GM23248 (cell line): ENCODE measurements around the gene KLK2. TPM values are rescaled to one million over a fixed set of nuclear protein-coding genes. Genes with fewer than 3 reads are reported as not detected.

ENCODE experiments used
- DNase-seq: peaks from one replicate; pipeline ENCODE4 v3.0.0-alpha.2; 2015
- H2AFZ ChIP-seq: fragments of 200-600 bp; sonication (generic); 2 replicates; pipeline ENCODE4 v1.6.1; 2016; ENCODE audit warnings: antibody characterized with exemption
- H3F3A ChIP-seq: fragments of 200-600 bp; sonication (generic); 2 replicates; pipeline ENCODE4 v1.6.1; 2016; ENCODE audit warnings: mild to moderate bottlenecking, antibody characterized with exemption, mixed run types; ENCODE audit not compliant: insufficient read depth
- H3K27ac ChIP-seq: fragments of 200-600 bp; sonication (generic); 2 replicates; pipeline ENCODE4 v1.5.1; 2016; ENCODE audit warnings: mild to moderate bottlenecking
- H3K27me3 ChIP-seq: fragments of 200-600 bp; sonication (generic); replicated peaks from 2 replicates; pipeline ENCODE4 v1.6.1; 2016; ENCODE audit warnings: mild to moderate bottlenecking; ENCODE audit not compliant: insufficient read depth
- H3K36me3 ChIP-seq: fragments of 200-600 bp; sonication (generic); 2 replicates; pipeline ENCODE4 v1.6.1; 2016; ENCODE audit warnings: low read depth, mild to moderate bottlenecking
- H3K4me1 ChIP-seq: fragments of 200-600 bp; sonication (generic); 2 replicates; pipeline ENCODE4 v1.6.1; 2016; ENCODE audit warnings: mild to moderate bottlenecking; ENCODE audit not compliant: insufficient read depth
- H3K4me2 ChIP-seq: fragments of 200-600 bp; sonication (generic); one replicate; pipeline ENCODE4 v1.6.1; 2016; ENCODE audit warnings: mild to moderate bottlenecking; ENCODE audit not compliant: unreplicated experiment
- H3K4me3 ChIP-seq: fragments of 200-600 bp; sonication (generic); 2 replicates; pipeline ENCODE4 v1.5.1; 2016; ENCODE audit warnings: mild to moderate bottlenecking
- H3K79me2 ChIP-seq: fragments of 200-600 bp; sonication (generic); 2 replicates; pipeline ENCODE4 v1.6.1; 2016; ENCODE audit warnings: mild to moderate bottlenecking; ENCODE audit not compliant: insufficient read depth
- H3K9ac ChIP-seq: fragments of 200-600 bp; sonication (generic); 2 replicates; pipeline ENCODE4 v1.6.1; 2016; ENCODE audit warnings: mild to moderate bottlenecking
- H3K9me2 ChIP-seq: fragments of 200-600 bp; sonication (generic); 2 replicates; pipeline ENCODE4 v1.6.1; 2016; ENCODE audit warnings: mixed run types, mild to moderate bottlenecking, moderate library complexity; ENCODE audit not compliant: insufficient read depth
- H3K9me3 ChIP-seq: fragments of 200-600 bp; sonication (generic); one replicate; pipeline ENCODE4 v1.6.1; 2017; ENCODE audit warnings: low read depth
- H4K20me1 ChIP-seq: fragments of 200-600 bp; sonication (generic); 2 replicates; pipeline ENCODE4 v1.6.0; 2016; ENCODE audit not compliant: insufficient read depth
- EZH2 ChIP-seq: fragments of 200-600 bp; sonication (generic); IDR thresholded peaks from 2 replicates; pipeline ENCODE4 v1.6.1; 2018; ENCODE audit warnings: antibody characterized with exemption, mild to moderate bottlenecking; ENCODE audit not compliant: insufficient read depth, poor library complexity, severe bottlenecking
- EZH2phosphoT487 ChIP-seq: fragments of 200-600 bp; sonication (generic); IDR thresholded peaks from 2 replicates; pipeline ENCODE4 v1.6.1; 2018; ENCODE audit warnings: antibody characterized with exemption, moderate library complexity, mild to moderate bottlenecking, low read depth; ENCODE audit not compliant: insufficient read depth
- WGBS, 2 experiments: methylation state at CpG; one replicate each; pipeline ENCODE4 v1.1.6; 2015 to 2017; ENCODE audit warnings: low lambda C conversion rate in 2 of 2, low coverage in 1 of 2; ENCODE audit errors: missing lambda C conversion rate in 2 of 2; 5-methylcytosine and 5-hydroxymethylcytosine counted together
- in situ Hi-C: fragments of 300-500 bp; cut with MboI; formaldehyde crosslinking; loops from 2 replicates; pipeline ENCODE4 v1.15.0; 2020
- polyA plus RNA-seq: library from polyadenylated mRNA; unstranded; fragments of >200 nt; fragmentation: Nextera tagmentation; extraction: Ambion mirVana; gene quantifications from 2 replicates; pipeline ENCODE4 v1.2.1, GENCODE V29; 2016
- total RNA-seq: library from RNA; depleted of rRNA; stranded (reverse); fragments of >200 nt; shearing (Covaris generic); gene quantifications from 2 replicates; pipeline ENCODE4 v1.2.3, GENCODE V29; 2014

The KLK2 gene
- total and polyA plus RNA-seq, 2 experiments from 2014 or later = not detected

- Histone ChIP-seq H3K9me3 (no peaks in the 10 kb centered on the region), H3F3A (no peaks in the 10 kb centered on the region), H2AFZ (no peak overlapping the region), H3K4me1 (no peaks in the 10 kb centered on the region), H4K20me1 (no peaks in the 10 kb centered on the region), H3K4me3 (no peak overlapping the region), H3K4me2 (no peak overlapping the region), H3K9me2 (no peaks in the 10 kb centered on the region), H3K36me3 (no peaks in the 10 kb centered on the region), H3K27me3 (no peaks in the 10 kb centered on the region), H3K9ac (no peak overlapping the region), H3K27ac (no peak overlapping the region), H3K79me2 (no peaks in the 10 kb centered on the region)
- WGBS, 2 experiments = 39 to 44% methylated on average over 6 of the region's 6 CpGs
- in situ Hi-C loops = no loop called here
- TF ChIP-seq EZH2 (no peak), EZH2phosphoT487 (no peak)
- peak; percentile 67 for DNase-seq
Observed at GRCh38 chr19:50896591-50897190, 23.5 kb downstream of the KLK2 start.

- H3K27me3 ChIP-seq = no peaks in the 10 kb centered on the region; the same call in 1 of the 2 replicates
- no peaks in the 10 kb centered on the region for H3F3A ChIP-seq
- H4K20me1 ChIP-seq = no peaks in the 10 kb centered on the region
- H3K9me2 ChIP-seq = no peaks in the 10 kb centered on the region
- in situ Hi-C loops = no loop called here
- H3K27ac ChIP-seq = no peak overlapping the region
- H2AFZ ChIP-seq = no peak overlapping the region
- no peaks in the 10 kb centered on the region for H3K36me3 ChIP-seq
- no peaks in the 10 kb centered on the region for H3K9me3 ChIP-seq
- H3K9ac ChIP-seq = no peak overlapping the region
- TF ChIP-seq EZH2 = no peak
- TF ChIP-seq EZH2phosphoT487 = no peak
- no peak overlapping the region for H3K4me3 ChIP-seq
- H3K4me2 ChIP-seq = no peak overlapping the region
- no peak for DNase-seq
- H3K4me1 ChIP-seq = no peaks in the 10 kb centered on the region
- 37 to 63% methylated on average over 3 of the region's 3 CpGs for WGBS, 2 experiments
- no peaks in the 10 kb centered on the region for H3K79me2 ChIP-seq
Observed at GRCh38 chr19:50897191-50897607, 24.0 kb downstream of the KLK2 start.

GRCh38 chr19:50897612-50898011 is 24.4 kb downstream of the KLK2 start:
- Histone ChIP-seq H3K9me3 (no peaks in the 10 kb centered on the region), H3K36me3 (no peaks in the 10 kb centered on the region), H3K27me3 (no peaks in the 10 kb centered on the region; the same call in 1 of the 2 replicates), H3K9me2 (no peaks in the 10 kb centered on the region), H2AFZ (no peak overlapping the region), H4K20me1 (no peaks in the 10 kb centered on the region), H3F3A (no peaks in the 10 kb centered on the region), H3K4me3 (no peak overlapping the region), H3K9ac (no peak overlapping the region), H3K27ac (no peak overlapping the region), H3K4me2 (no peak overlapping the region), H3K4me1 (no peaks in the 10 kb centered on the region), H3K79me2 (no peaks in the 10 kb centered on the region)
- no peak for DNase-seq
- in situ Hi-C loops = no loop called here
- no peak for TF ChIP-seq EZH2phosphoT487
- TF ChIP-seq EZH2 = no peak
- 32 to 37% methylated on average over 3 of the region's 3 CpGs for WGBS, 2 experiments

- H3K9ac ChIP-seq = no peak overlapping the region
- no peaks in the 10 kb centered on the region for H3K36me3 ChIP-seq
- no peak overlapping the region for H3K27ac ChIP-seq
- H3K9me3 ChIP-seq = no peaks in the 10 kb centered on the region
- no peaks in the 10 kb centered on the region; the same call in 1 of the 2 replicates for H3K27me3 ChIP-seq
- DNase-seq = no peak
- H3K9me2 ChIP-seq = no peaks in the 10 kb centered on the region
- H2AFZ ChIP-seq = no peak overlapping the region
- no peak overlapping the region for H3K4me3 ChIP-seq
- no peaks in the 10 kb centered on the region for H3K4me1 ChIP-seq
- no peak overlapping the region for H3K4me2 ChIP-seq
- H3F3A ChIP-seq = no peaks in the 10 kb centered on the region
- no peaks in the 10 kb centered on the region for H3K79me2 ChIP-seq
- in situ Hi-C loops = no loop called here
- WGBS, 2 experiments = 12 to 15% methylated on average over 4 of the region's 4 CpGs
- no peaks in the 10 kb centered on the region for H4K20me1 ChIP-seq
- TF ChIP-seq EZH2 = no peak
- no peak for TF ChIP-seq EZH2phosphoT487
Observed at GRCh38 chr19:50898018-50898417, 24.8 kb downstream of the KLK2 start.

GRCh38 chr19:50899569-50899968 is 26.3 kb downstream of the KLK2 start:
- no peaks in the 10 kb centered on the region for H3K36me3 ChIP-seq
- no peaks in the 10 kb centered on the region for H3K4me1 ChIP-seq
- DNase-seq = no peak
- no peak overlapping the region for H3K9ac ChIP-seq
- H4K20me1 ChIP-seq = no peaks in the 10 kb centered on the region
- in situ Hi-C loops = no loop called here
- no peak for TF ChIP-seq EZH2
- no peak for TF ChIP-seq EZH2phosphoT487
- no peaks in the 10 kb centered on the region for H3F3A ChIP-seq
- no peak overlapping the region for H3K27ac ChIP-seq
- H3K79me2 ChIP-seq = no peaks in the 10 kb centered on the region
- no peak overlapping the region for H3K4me3 ChIP-seq
- 12% methylated on average over 3 of the region's 3 CpGs for WGBS, 2 experiments
- H3K27me3 ChIP-seq = no peaks in the 10 kb centered on the region; the same call in 1 of the 2 replicates
- no peak overlapping the region for H2AFZ ChIP-seq
- H3K4me2 ChIP-seq = no peak overlapping the region
- no peaks in the 10 kb centered on the region for H3K9me2 ChIP-seq
- H3K9me3 ChIP-seq = no peaks in the 10 kb centered on the region
